Psoas muscle (tissue), 8 donors: Measurements from ENCODE around the gene HOXC12. TPM values are rescaled to one million over a fixed set of nuclear protein-coding genes. Genes with fewer than 3 reads are reported as not detected.
A peak's percentile ranks its signal among the peaks of the same experiment; 100 is the strongest.

Experiments
- ATAC-seq, 4 donors: fragments of 200-7000 bp; cut with Tn5 transposase; one replicate each; pipeline ENCODE4 v1.9.1; 2020; ENCODE audit warnings: moderate library complexity in 3 of 4, mild to moderate bottlenecking in 2 of 4
- DNase-seq, 2 donors: peaks; one replicate each; pipeline ENCODE4 v3.0.0-alpha.2; 2020
- H3K27ac ChIP-seq: fragments of 200-600 bp; one replicate; pipeline ENCODE4 v1.8.0; 2022
- H3K27me3 ChIP-seq, 3 donors: fragments of 200-600 bp in 1 of 3; one replicate each; pipeline versions ENCODE4 v1.6.1 to v1.8.0; 2013 to 2022; ENCODE audit warnings: low read length in 2 of 3, mild to moderate bottlenecking in 2 of 3, moderate library complexity in 1 of 3; ENCODE audit not compliant: insufficient read depth in 3 of 3
- H3K36me3 ChIP-seq, 2 donors: fragments of 200-600 bp in 1 of 2; one replicate each; pipeline versions ENCODE4 v1.6.1 to v1.8.0; 2013 to 2022; ENCODE audit warnings: low read depth in 1 of 2, mild to moderate bottlenecking in 1 of 2, moderate library complexity in 1 of 2; ENCODE audit not compliant: insufficient read depth in 1 of 2
- H3K4me1 ChIP-seq: fragments of 200-600 bp; one replicate; pipeline ENCODE4 v1.8.0; 2022
- H3K4me3 ChIP-seq: fragments of 200-600 bp; one replicate; pipeline ENCODE4 v1.8.0; 2022; ENCODE audit warnings: mild to moderate bottlenecking
- H3K9me3 ChIP-seq: fragments of 200-600 bp; one replicate; pipeline ENCODE4 v1.8.0; 2022
- CTCF ChIP-seq: fragments of 200-600 bp; IDR thresholded peaks from one replicate; pipeline ENCODE4 v1.8.0; 2022; ENCODE audit warnings: antibody characterized with exemption
- WGBS, 3 donors: extraction: QIAGEN DNeasy Blood & Tissue Kit; methylation state at CpG; one replicate each; pipeline versions ENCODE4 v1.1.6 to v1.1.7; 2013; 5-methylcytosine and 5-hydroxymethylcytosine counted together
- intact Hi-C, 2 donors: fragments of 100-400 bp; cut with DNase I; formaldehyde crosslinking; loops; one replicate each; pipeline versions ENCODE4 v1.11.0 to v1.14.2; 2022
- polyA plus RNA-seq, 3 donors: library from polyadenylated mRNA; stranded (reverse); fragments of 200-250 nt; gene quantifications; one replicate each; pipeline ENCODE4 v1.2.3, GENCODE V29; 2013
- total RNA-seq, 4 donors: library from RNA; stranded (reverse); fragmentation: NEBNext Ultra II Directional in 2 of 4; extraction: Animal tissue kit (Norgen Biotek cat#: 25700) in 2 of 4; gene quantifications; one replicate each; pipeline versions ENCODE4 v1.2.1 to v1.2.4, GENCODE V29; 2021 to 2023
- donor health status: healthy with polysubstance abuse.
- donor health status: DM: no; HTN: no; CAD: no; lungs with moderate emphysema.
- donor health status: Bipolar disorder and iron deficiency.
- donor health status: healthy.
- donor health status: DM: yes; HTN: yes; CAD: no.
- donor health status: DM: no; HTN: no; CAD: no.
- donor health status: DM: no; HTN: no; CAD: no.
- donor health status: DM: yes; HTN: yes; CAD: no.

HOXC12 gene
- total and polyA plus RNA-seq, 7 donors: under 0.01 to 0.01 TPM; not detected in 5

GRCh38 chr12:53980104-53980801 lies 25.6 kb downstream of the HOXC12 start:
- H3K4me3 ChIP-seq: peak overlapping the region; percentile 79
- DNase-seq: peak in 1 of 2 donors; percentile 60

GRCh38 chr12:53980802-53981496 lies 26.2 kb downstream of the HOXC12 start:
- H3K4me1 ChIP-seq: peaks cover 5% of the 10 kb centered on the region
- 25 to 29% (median 25%) methylated on average over 15 of the region's 15 CpGs for WGBS, 3 donors
- TF ChIP-seq CTCF: no peak
- peaks cover 0 to 17% (median 7%) of the 10 kb centered on the region in 3 donors for H3K27me3 ChIP-seq
- intact Hi-C loops: loop anchor here in 1 of 2 donors (10.0 kb wide), 1 partner anchor 394 kb away; no protein-coding TSS in a partner anchor
- ATAC-seq (no peak), DNase-seq (peak in 1 of 2 donors; percentile 44)
- no peaks in the 10 kb centered on the region for H3K9me3 ChIP-seq
- H3K36me3 ChIP-seq: no peaks in the 10 kb centered on the region
- peak overlapping the region; percentile 95 for H3K27ac ChIP-seq
- H3K4me3 ChIP-seq: peak overlapping the region; percentile 79

More at GRCh38 chr12:53980104-53980801, 25.6 kb downstream of the HOXC12 start:
- Histone ChIP-seq H3K27ac (peak overlapping the region; percentile 95), H3K27me3 (peaks cover 0 to 24% (median 11%) of the 10 kb centered on the region in 3 donors), H3K9me3 (no peaks in the 10 kb centered on the region), H3K4me1 (peaks cover 5% of the 10 kb centered on the region), H3K36me3 (no peaks in the 10 kb centered on the region)
- no peak for TF ChIP-seq CTCF
- intact Hi-C loops: loop anchor here in 1 of 2 donors (10.0 kb wide), 1 partner anchor 395 kb away; no protein-coding TSS in a partner anchor
- 23 to 37% (median 37%) methylated on average over 7 of the region's 7 CpGs for WGBS, 3 donors
- peak in 2 of 4 donors; percentile 19 to 30 for ATAC-seq

- DNase-seq (peak in 1 of 2 donors; percentile 62), ATAC-seq (no peak)
- H3K4me1 ChIP-seq: no peaks in the 10 kb centered on the region
- 8 to 15% (median 14%) methylated on average over 28 to 30 of the region's 30 CpGs for WGBS, 3 donors
- intact Hi-C loops: loop anchor here (1.0 to 10.0 kb wide), 3 partner anchors 15 to 393 kb away; no protein-coding TSS in a partner anchor
- H3K4me3 ChIP-seq: peak overlapping the region; percentile 79
- no peaks in the 10 kb centered on the region for H3K36me3 ChIP-seq
- peak overlapping the region; percentile 95 for H3K27ac ChIP-seq
- H3K9me3 ChIP-seq: no peaks in the 10 kb centered on the region
- H3K27me3 ChIP-seq: peaks cover 0 to 8% (median 7%) of the 10 kb centered on the region in 3 donors
- TF ChIP-seq CTCF: no peak
Observed at GRCh38 chr12:53981634-53982565, 27.2 kb downstream of the HOXC12 start.
